Chondrocyte (in vitro differentiated cells): ENCODE measurements around the gene RAB8A. TPM values are rescaled to one million over a fixed set of nuclear protein-coding genes. Genes with fewer than 3 reads are reported as not detected.

Experiments
- DNase-seq: peaks from one replicate; pipeline ENCODE4 v3.0.0; 2021; ENCODE audit warnings: mixed read lengths, low spot score
- H3K27ac Mint-ChIP-seq: one replicate; pipeline ENCODE4 v1.8.0; 2021; ENCODE audit warnings: mild to moderate bottlenecking, moderate library complexity, mixed read lengths; ENCODE audit not compliant: unreplicated experiment
- H3K27me3 Mint-ChIP-seq: 2 replicates; pipeline ENCODE4 v1.8.0; 2021; ENCODE audit warnings: low read depth, mixed read lengths
- H3K36me3 Mint-ChIP-seq: 2 replicates; pipeline ENCODE4 v1.8.0; 2021; ENCODE audit warnings: low read depth, mixed read lengths
- H3K4me1 Mint-ChIP-seq: 2 replicates; pipeline ENCODE4 v1.8.0; 2021; ENCODE audit warnings: low read depth, mild to moderate bottlenecking, mixed read lengths
- H3K4me3 Mint-ChIP-seq: one replicate; pipeline ENCODE4 v1.8.0; 2021; ENCODE audit warnings: mild to moderate bottlenecking, moderate library complexity, mixed read lengths; ENCODE audit not compliant: unreplicated experiment
- H3K9me3 Mint-ChIP-seq: 2 replicates; pipeline ENCODE4 v1.8.0; 2021; ENCODE audit warnings: low read depth, mixed read lengths
- total RNA-seq: library from RNA; stranded (reverse); gene quantifications from 3 replicates; pipeline ENCODE4 v1.2.1, GENCODE V29; 2021
- TF ChIP-seq, protein P1 (sequence below): fragments of 200-600 bp; sonication (generic); IDR thresholded peaks from 2 replicates; pipeline ENCODE4 v1.5.0; 2021; ENCODE audit warnings: antibody characterized with exemption, mild to moderate bottlenecking, moderate library complexity

Gene RAB8A
- total RNA-seq, 1 donor from 2014 or later, result 65.5 TPM

DNA sequence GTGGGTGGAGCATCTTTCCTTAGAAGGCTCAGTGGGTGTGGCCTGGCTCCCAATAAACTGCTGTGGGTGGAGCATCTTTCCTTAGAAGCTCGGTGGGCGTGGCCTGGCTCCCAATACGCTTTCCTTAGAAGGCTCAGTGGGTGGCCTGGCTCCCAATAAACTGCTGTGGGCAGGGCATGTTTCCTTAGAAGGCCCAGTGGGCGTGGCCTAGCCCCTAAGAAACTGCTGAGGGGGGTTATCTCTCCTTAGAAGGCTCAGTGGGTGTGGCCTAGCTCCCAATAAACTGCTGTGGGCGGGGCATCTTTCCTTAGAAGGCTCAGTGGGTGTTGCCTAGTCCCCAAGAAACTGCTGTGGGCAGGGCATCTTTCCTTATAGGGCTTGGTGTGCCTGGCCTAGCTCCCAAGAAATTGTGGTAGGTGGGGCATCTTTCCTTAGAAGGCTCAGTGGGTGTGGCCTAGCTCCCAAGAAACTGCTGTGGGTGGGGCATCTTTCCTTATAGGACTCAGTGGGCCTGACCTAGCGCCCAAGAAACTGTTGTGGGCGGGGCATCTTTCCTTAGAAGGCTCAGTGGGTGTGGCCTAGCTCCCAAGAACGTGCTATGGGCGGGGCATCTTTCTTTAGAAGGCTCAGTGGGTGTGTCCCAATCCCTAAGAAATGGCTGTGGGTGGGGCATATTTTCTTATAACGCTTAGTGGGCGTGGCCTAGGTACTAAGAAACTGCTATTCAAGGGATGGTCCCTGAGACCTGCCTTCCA lies 42.1 kb downstream of the RAB8A start:
- Mint-ChIP-seq H3K4me3 (no peak overlapping the region), H3K27ac (no peak overlapping the region), H3K27me3 (peaks cover 7% of the 10 kb centered on the region), H3K36me3 (no peaks in the 10 kb centered on the region), H3K9me3 (no peaks in the 10 kb centered on the region), H3K4me1 (no peaks in the 10 kb centered on the region)
- DNase-seq, result no peak
- TF ChIP-seq, protein P1, sequence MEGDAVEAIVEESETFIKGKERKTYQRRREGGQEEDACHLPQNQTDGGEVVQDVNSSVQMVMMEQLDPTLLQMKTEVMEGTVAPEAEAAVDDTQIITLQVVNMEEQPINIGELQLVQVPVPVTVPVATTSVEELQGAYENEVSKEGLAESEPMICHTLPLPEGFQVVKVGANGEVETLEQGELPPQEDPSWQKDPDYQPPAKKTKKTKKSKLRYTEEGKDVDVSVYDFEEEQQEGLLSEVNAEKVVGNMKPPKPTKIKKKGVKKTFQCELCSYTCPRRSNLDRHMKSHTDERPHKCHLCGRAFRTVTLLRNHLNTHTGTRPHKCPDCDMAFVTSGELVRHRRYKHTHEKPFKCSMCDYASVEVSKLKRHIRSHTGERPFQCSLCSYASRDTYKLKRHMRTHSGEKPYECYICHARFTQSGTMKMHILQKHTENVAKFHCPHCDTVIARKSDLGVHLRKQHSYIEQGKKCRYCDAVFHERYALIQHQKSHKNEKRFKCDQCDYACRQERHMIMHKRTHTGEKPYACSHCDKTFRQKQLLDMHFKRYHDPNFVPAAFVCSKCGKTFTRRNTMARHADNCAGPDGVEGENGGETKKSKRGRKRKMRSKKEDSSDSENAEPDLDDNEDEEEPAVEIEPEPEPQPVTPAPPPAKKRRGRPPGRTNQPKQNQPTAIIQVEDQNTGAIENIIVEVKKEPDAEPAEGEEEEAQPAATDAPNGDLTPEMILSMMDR, result no peak

DNA sequence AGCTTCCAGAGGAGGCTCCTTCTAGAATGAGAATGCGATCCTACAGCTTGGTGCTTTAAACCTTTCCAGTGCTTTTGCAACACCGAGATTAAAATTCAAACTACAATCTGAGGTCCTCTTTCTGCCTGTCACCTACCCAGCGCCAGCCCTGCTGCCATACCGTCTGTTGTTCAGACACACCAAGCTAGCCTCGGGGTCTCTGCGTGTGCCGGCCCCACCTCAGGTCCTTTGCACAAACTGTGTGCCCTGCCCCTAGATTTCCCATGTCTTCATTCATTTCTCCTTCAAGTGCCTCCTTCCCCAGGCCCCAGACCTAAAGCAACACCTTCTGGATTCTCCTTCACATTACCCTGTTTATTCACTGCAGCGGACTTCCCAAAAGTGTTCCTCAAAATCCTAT lies 42.9 kb downstream of the RAB8A start:
- H3K4me3 Mint-ChIP-seq, result no peak overlapping the region
- no peaks in the 10 kb centered on the region for H3K4me1 Mint-ChIP-seq
- DNase-seq, result no peak
- no peaks in the 10 kb centered on the region for H3K36me3 Mint-ChIP-seq
- H3K9me3 Mint-ChIP-seq, result no peaks in the 10 kb centered on the region
- H3K27ac Mint-ChIP-seq, result no peak overlapping the region
- TF ChIP-seq, protein P1, result no peak
- H3K27me3 Mint-ChIP-seq, result peaks cover 7% of the 10 kb centered on the region

DNA sequence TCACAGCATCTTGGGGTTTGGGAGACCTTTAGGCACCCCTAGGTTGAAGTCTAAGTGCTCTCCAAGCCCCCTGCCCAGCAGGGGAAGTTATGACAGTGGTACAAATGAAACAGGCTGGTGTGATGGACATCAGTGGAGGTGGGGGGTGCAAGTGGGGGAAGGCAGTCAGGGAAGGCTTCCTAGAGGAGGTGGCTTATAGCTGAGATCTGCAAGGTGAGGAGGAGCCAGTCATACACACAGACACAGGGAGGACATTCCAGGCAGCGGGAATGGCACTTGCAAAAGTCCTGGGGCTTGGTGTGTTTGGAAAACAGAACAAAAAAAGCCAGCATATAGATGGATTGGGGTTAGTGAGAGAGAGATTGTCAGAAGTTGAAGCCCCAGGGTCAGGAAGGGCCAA lies 43.4 kb downstream of the RAB8A start:
- Mint-ChIP-seq H3K36me3 (no peaks in the 10 kb centered on the region), H3K27me3 (peaks cover 7% of the 10 kb centered on the region), H3K4me1 (no peaks in the 10 kb centered on the region), H3K27ac (no peak overlapping the region), H3K9me3 (no peaks in the 10 kb centered on the region), H3K4me3 (no peak overlapping the region)
- TF ChIP-seq, protein P1, result no peak
- DNase-seq, result no peak

DNA sequence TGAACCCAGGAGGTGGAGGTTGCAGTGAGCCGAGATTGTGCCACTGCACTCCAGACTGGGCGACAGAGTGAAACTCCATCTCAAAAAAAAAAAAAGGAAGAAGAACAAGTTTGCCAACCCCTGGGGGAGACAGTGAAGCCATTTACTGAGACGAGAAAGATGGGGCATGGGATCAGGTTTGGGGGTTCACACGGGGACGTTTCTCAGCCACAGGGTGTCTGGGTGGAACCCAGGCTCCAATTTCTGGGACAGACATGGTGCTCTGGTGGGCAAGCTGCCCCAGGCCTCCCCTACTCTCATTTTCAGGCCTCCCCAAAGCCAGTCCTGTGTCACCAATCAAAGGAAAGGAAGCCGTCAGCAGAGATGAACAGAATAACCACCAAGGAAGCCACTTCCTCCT lies 45.2 kb downstream of the RAB8A start:
- Mint-ChIP-seq H3K27me3 (peaks cover 7% of the 10 kb centered on the region), H3K4me3 (no peak overlapping the region), H3K36me3 (no peaks in the 10 kb centered on the region), H3K4me1 (peaks cover 12% of the 10 kb centered on the region), H3K9me3 (no peaks in the 10 kb centered on the region), H3K27ac (no peak overlapping the region)
- TF ChIP-seq, protein P1, result no peak
- DNase-seq, result no peak

DNA sequence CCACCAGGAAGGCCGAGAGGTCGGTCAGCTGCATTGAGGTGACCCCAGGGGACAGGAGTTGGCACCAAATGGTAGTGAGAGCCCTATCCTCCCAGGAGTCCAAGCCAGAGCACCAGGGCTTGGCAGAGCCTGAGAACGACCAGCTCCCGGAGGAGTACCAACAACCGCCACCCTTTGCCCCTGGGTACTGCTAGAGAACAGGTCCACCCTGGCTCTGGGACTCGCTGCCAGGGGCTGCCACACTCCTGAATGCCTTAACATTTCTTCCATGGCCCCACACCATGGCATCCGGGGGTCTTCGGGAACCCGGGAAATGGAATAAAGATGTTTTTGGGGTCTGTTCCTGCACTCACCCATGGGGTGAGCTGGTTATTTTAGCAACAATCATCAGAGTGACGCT lies 45.9 kb downstream of the RAB8A start:
- Mint-ChIP-seq H3K4me1 (peaks cover 13% of the 10 kb centered on the region), H3K27me3 (peaks cover 7% of the 10 kb centered on the region), H3K9me3 (no peaks in the 10 kb centered on the region), H3K36me3 (no peaks in the 10 kb centered on the region), H3K27ac (no peak overlapping the region), H3K4me3 (no peak overlapping the region)
- no peak for DNase-seq
- TF ChIP-seq, protein P1, result no peak
